Activated CD4-positive, alpha-beta memory T cell treated with anti-CD3 and anti-CD28 coated beads for 36 hours (primary cell): ENCODE data around the gene ZNF684. TPM values are rescaled to one million over a fixed set of nuclear protein-coding genes. Genes with fewer than 3 reads are reported as not detected.
A peak's percentile ranks its signal among the peaks of the same experiment; 100 is the strongest.
"Not testable (repeated sequence)": the region's sequence is repeated elsewhere in the genome, so short reads cannot be mapped to it uniquely, and the experiment has no call there.

Source experiments
- CTCF ChIA-PET: fragments of 350-600 bp; sonication (Branson Sonifier 250); formaldehyde crosslinking; loops from one replicate; lab custom pipeline; 2021; ENCODE audit warnings: antibody characterized with exemption, inconsistent platforms; lab: Charles Lee
- POLR2A ChIA-PET: fragments of 350-600 bp; sonication (Branson Sonifier 250); formaldehyde crosslinking; loops from one replicate; lab custom pipeline; 2021; ENCODE audit warnings: antibody characterized with exemption; lab: Charles Lee
- DNase-seq: peaks from one replicate; pipeline ENCODE4 v3.0.0-alpha.2; 2020
- H3K27ac Mint-ChIP-seq: one replicate; pipeline ENCODE4 v1.8.0; 2021; ENCODE audit warnings: mixed read lengths
- H3K27me3 Mint-ChIP-seq: one replicate; pipeline ENCODE4 v1.8.0; 2021; ENCODE audit warnings: mixed read lengths
- H3K36me3 Mint-ChIP-seq: one replicate; pipeline ENCODE4 v1.8.0; 2021; ENCODE audit warnings: mixed read lengths
- H3K4me1 Mint-ChIP-seq: one replicate; pipeline ENCODE4 v1.8.0; 2021; ENCODE audit warnings: low read depth, mixed read lengths
- H3K4me3 Mint-ChIP-seq: one replicate; pipeline ENCODE4 v1.8.0; 2021; ENCODE audit warnings: mild to moderate bottlenecking, mixed read lengths
- H3K9me3 Mint-ChIP-seq: one replicate; pipeline ENCODE4 v1.8.0; 2021; ENCODE audit warnings: mixed read lengths
- intact Hi-C: fragments of 100-400 bp; cut with micrococcal nuclease; formaldehyde crosslinking; loops from one replicate; pipeline ENCODE4 v1.15.1; 2023
- total RNA-seq, 2 experiments: library from RNA; stranded (reverse); gene quantifications; one replicate each; pipeline ENCODE4 v1.2.3, GENCODE V29; 2021

Gene ZNF684
- total RNA-seq, 2 experiments from 2014 or later: 4.8 to 5.9 TPM

- CTCF ChIA-PET, POLR2A ChIA-PET, DNase-seq: not testable (repeated sequence)
Measured at GRCh38 chr1:40574805-40575204, 43.4 kb downstream of the ZNF684 start.

GRCh38 chr1:40575336-40575735 is 43.9 kb downstream of the ZNF684 start:
- H3K4me3 Mint-ChIP-seq: no peak overlapping the region
- POLR2A ChIA-PET: no interaction called here
- CTCF ChIA-PET: no interaction called here
- no peaks in the 10 kb centered on the region for H3K4me1 Mint-ChIP-seq
- DNase-seq: no peak
- intact Hi-C loops: no loop called here
- H3K27ac Mint-ChIP-seq: no peak overlapping the region
- peaks cover 8% of the 10 kb centered on the region for H3K27me3 Mint-ChIP-seq
- no peaks in the 10 kb centered on the region for H3K9me3 Mint-ChIP-seq
- H3K36me3 Mint-ChIP-seq: no peaks in the 10 kb centered on the region

More at GRCh38 chr1:40574805-40575204, 43.4 kb downstream of the ZNF684 start:
- H3K4me3 Mint-ChIP-seq, H3K36me3 Mint-ChIP-seq, H3K27me3 Mint-ChIP-seq, H3K27ac Mint-ChIP-seq, H3K9me3 Mint-ChIP-seq, H3K4me1 Mint-ChIP-seq, intact Hi-C loops: not testable (repeated sequence)

- no peaks in the 10 kb centered on the region for H3K36me3 Mint-ChIP-seq
- ChIA-PET POLR2A (no interaction called here), CTCF (no interaction called here)
- H3K4me1 Mint-ChIP-seq: peaks cover 9% of the 10 kb centered on the region
- intact Hi-C loops: loop anchor here (2.0 kb wide), 1 partner anchor 47 kb away; no protein-coding TSS in a partner anchor
- H3K27me3 Mint-ChIP-seq: peaks cover 1% of the 10 kb centered on the region
- H3K4me3 Mint-ChIP-seq: no peak overlapping the region
- H3K9me3 Mint-ChIP-seq: no peaks in the 10 kb centered on the region
- no peak for DNase-seq
- H3K27ac Mint-ChIP-seq: no peak overlapping the region
Measured at GRCh38 chr1:40582116-40582515, 50.7 kb downstream of the ZNF684 start.

GRCh38 chr1:40583980-40584379 is 52.5 kb downstream of the ZNF684 start:
- Mint-ChIP-seq H3K4me1 (peaks cover 9% of the 10 kb centered on the region), H3K27ac (no peak overlapping the region), H3K36me3 (no peaks in the 10 kb centered on the region), H3K9me3 (no peaks in the 10 kb centered on the region), H3K4me3 (no peak overlapping the region), H3K27me3 (no peaks in the 10 kb centered on the region)
- intact Hi-C loops: loop anchor here (1.0 to 2.0 kb wide), 2 partner anchors 45 to 53 kb away; partner anchors contain the start of gene ZNF684
- DNase-seq: peak; percentile 22
- ChIA-PET CTCF (interaction anchor here (1.0 kb wide), 1 partner anchor 265 kb away, joined by 4 read pairs; no protein-coding TSS in a partner anchor), POLR2A (no interaction called here)

GRCh38 chr1:40588586-40588985 is 57.1 kb downstream of the ZNF684 start:
- Mint-ChIP-seq H3K4me1 (peaks cover 8% of the 10 kb centered on the region), H3K27me3 (peaks cover 3% of the 10 kb centered on the region), H3K4me3 (no peak overlapping the region), H3K36me3 (no peaks in the 10 kb centered on the region), H3K9me3 (no peaks in the 10 kb centered on the region), H3K27ac (no peak overlapping the region)
- intact Hi-C loops: no loop called here
- CTCF ChIA-PET: interaction anchor here (1.0 to 1.2 kb wide), 2 partner anchors 81 to 250 kb away, joined by 3 to 4 read pairs; no protein-coding TSS in a partner anchor
- DNase-seq: no peak
- POLR2A ChIA-PET: no interaction called here

GRCh38 chr1:40592107-40592803 is 60.8 kb downstream of the ZNF684 start:
- POLR2A ChIA-PET: no interaction called here
- Mint-ChIP-seq H3K27ac (no peak overlapping the region), H3K36me3 (no peaks in the 10 kb centered on the region), H3K4me1 (peaks cover 3% of the 10 kb centered on the region), H3K27me3 (peaks cover 3% of the 10 kb centered on the region), H3K9me3 (no peaks in the 10 kb centered on the region), H3K4me3 (no peak overlapping the region)
- intact Hi-C loops: no loop called here
- DNase-seq: no peak
- CTCF ChIA-PET: interaction anchor here (0.6 to 1.5 kb wide), 4 partner anchors 27 to 1315 kb away, joined by 3 to 5 read pairs (median 4); no protein-coding TSS in a partner anchor

GRCh38 chr1:40593449-40594186 is 62.2 kb downstream of the ZNF684 start:
- POLR2A ChIA-PET: no interaction called here
- Mint-ChIP-seq H3K27ac (no peak overlapping the region), H3K27me3 (peaks cover 3% of the 10 kb centered on the region), H3K4me3 (no peak overlapping the region), H3K4me1 (peaks cover 3% of the 10 kb centered on the region), H3K36me3 (no peaks in the 10 kb centered on the region), H3K9me3 (no peaks in the 10 kb centered on the region)
- CTCF ChIA-PET: interaction anchor here (1.5 kb wide), 1 partner anchor 359 kb away, joined by 5 read pairs; no protein-coding TSS in a partner anchor
- intact Hi-C loops: no loop called here
- no peak for DNase-seq

- intact Hi-C loops: no loop called here
- peaks cover 3% of the 10 kb centered on the region for H3K27me3 Mint-ChIP-seq
- ChIA-PET POLR2A (no interaction called here), CTCF (no interaction called here)
- H3K36me3 Mint-ChIP-seq: no peaks in the 10 kb centered on the region
- H3K9me3 Mint-ChIP-seq: no peaks in the 10 kb centered on the region
- H3K27ac Mint-ChIP-seq: no peak overlapping the region
- DNase-seq: no peak
- no peak overlapping the region for H3K4me3 Mint-ChIP-seq
- H3K4me1 Mint-ChIP-seq: peaks cover 3% of the 10 kb centered on the region
Measured at GRCh38 chr1:40594187-40594531, 62.7 kb downstream of the ZNF684 start.

GRCh38 chr1:40595623-40596022 is 64.2 kb downstream of the ZNF684 start:
- peaks cover 3% of the 10 kb centered on the region for H3K27me3 Mint-ChIP-seq
- DNase-seq: no peak
- CTCF ChIA-PET: no interaction called here

More at GRCh38 chr1:40595623-40596022, 64.2 kb downstream of the ZNF684 start:
- no peaks in the 10 kb centered on the region for H3K9me3 Mint-ChIP-seq
- intact Hi-C loops: no loop called here
- H3K4me3 Mint-ChIP-seq: no peak overlapping the region
- H3K27ac Mint-ChIP-seq: no peak overlapping the region
- no peaks in the 10 kb centered on the region for H3K36me3 Mint-ChIP-seq
- POLR2A ChIA-PET: no interaction called here
- peaks cover 3% of the 10 kb centered on the region for H3K4me1 Mint-ChIP-seq

Other genes starting within 250 kb of the ZNF684 start
- 10 to 100 TPM; 11.7 to 13.1 TPM for gene COL9A2, start 214.4 kb upstream of the ZNF684 start, total RNA-seq
- 100 to 1,000 TPM; 250 to 254 TPM for gene SMAP2, start 157.9 kb upstream of the ZNF684 start, total RNA-seq
- gene ZFP69B, start 81.2 kb upstream of the ZNF684 start, total RNA-seq: 1 to 10 TPM; 4.8 to 5.7 TPM
- 1 to 10 TPM; 3.9 to 4.5 TPM for gene ZFP69, start 54.3 kb upstream of the ZNF684 start, total RNA-seq
- gene EXO5, start 22.9 kb upstream of the ZNF684 start, total RNA-seq: 10 to 100 TPM in 1 of 2 experiments, 1 to 10 TPM in 1; 9.7 to 11.7 TPM
- gene RIMS3, start 134.0 kb downstream of the ZNF684 start, total RNA-seq: 1 to 10 TPM; 3.7 to 4.0 TPM
- gene NFYC, start 160.1 kb downstream of the ZNF684 start, total RNA-seq: 10 to 100 TPM; 52.6 to 61.7 TPM